K562 (cell line): Measurements from ENCODE around the gene C11orf98. TPM values are rescaled to one million over a fixed set of nuclear protein-coding genes. Genes with fewer than 3 reads are reported as not detected.

Experiments used
- CC2D1A ChIP-seq: fragments of 450-650 bp; IDR thresholded peaks from 2 replicates; pipeline ENCODE4 v1.6.1; 2017; ENCODE audit warnings: mild to moderate bottlenecking
- HCFC1 ChIP-seq: IDR thresholded peaks from 2 replicates; pipeline ENCODE4 v1.6.1; 2012; ENCODE audit warnings: low read depth, low read length, improper control_type of control experiment
- HDAC2 ChIP-seq: fragments of 450-650 bp; IDR thresholded peaks from 2 replicates; pipeline ENCODE4 v1.6.1; 2016; ENCODE audit warnings: mild to moderate bottlenecking
- KAT8 ChIP-seq: fragments of 450-650 bp; IDR thresholded peaks from 2 replicates; pipeline ENCODE4 v1.6.1; 2016; ENCODE audit warnings: low read depth, mild to moderate bottlenecking
- LARP7 ChIP-seq: fragments of 450-650 bp; IDR thresholded peaks from 2 replicates; pipeline ENCODE4 v1.6.1; 2016
- MYBL2 ChIP-seq, 2 experiments: fragments of 450-650 bp in 1 of 2; sonication (generic) in 1 of 2; formaldehyde crosslinking in 1 of 2; IDR thresholded peaks; 2 replicates each; pipeline versions ENCODE4 v1.6.1 to v1.8.1; 2017 to 2022; ENCODE audit warnings: borderline replicate concordance in 1 of 2, inconsistent platforms in 1 of 2, low read depth in 1 of 2, mild to moderate bottlenecking in 1 of 2, missing genetic modification reagents in 1 of 2, moderate library complexity in 1 of 2
- RUNX1 ChIP-seq: sonication (generic); IDR thresholded peaks from 2 replicates; pipeline ENCODE4 v1.6.1; 2016; ENCODE audit warnings: antibody characterized with exemption, low read depth
- SOX6 ChIP-seq: fragments of 450-650 bp; IDR thresholded peaks from 2 replicates; pipeline ENCODE4 v1.6.1; 2014; ENCODE audit warnings: mild to moderate bottlenecking
- THRAP3 ChIP-seq: fragments of 450-650 bp; IDR thresholded peaks from 2 replicates; pipeline ENCODE4 v1.6.1; 2016; ENCODE audit warnings: mild to moderate bottlenecking, inconsistent platforms, borderline replicate concordance
- ZNF766 ChIP-seq: fragments of 200-800 bp; sonication (Bioruptor generic); conservative IDR thresholded peaks from 2 replicates; pipeline ENCODE4 v1.6.1; 2016; ENCODE audit warnings: missing genetic modification characterization, missing compliant biosample characterization
- polyA plus RNA-seq, 8 experiments: library from polyadenylated mRNA; depleted of rRNA in 4 of 8; stranded (reverse) in 5 of 8; unstranded in 3 of 8; fragments of >200 nt; fragmentation: Nextera tagmentation in 2 of 8; fragmentation: Illumina TruSeq in 1 of 8; extraction: Ambion mirVana in 2 of 8; extraction: Trizol in 1 of 8; gene quantifications; 2 replicates each; pipeline versions ENCODE4 v1.2.1 to v1.2.3, GENCODE V29; 2011 to 2014; ENCODE audit warnings: inconsistent platforms in 1 of 8, missing spikeins in 1 of 8
- total RNA-seq, 7 experiments: library from RNA; depleted of rRNA in 6 of 7; stranded (reverse); fragments of >200 nt in 6 of 7; fragmentation: Illumina TruSeq in 2 of 7; extraction: Trizol in 2 of 7; gene quantifications; 2 replicates each; pipeline versions ENCODE4 v1.2.1 to v1.2.3, GENCODE V29; 2011 to 2021; ENCODE audit warnings: low replicate concordance in 1 of 7
- TF ChIP-seq, protein P1 (sequence below): fragments of 450-650 bp; IDR thresholded peaks from 2 replicates; pipeline ENCODE4 v1.6.1; 2017; ENCODE audit warnings: antibody characterized with exemption
- TF ChIP-seq, protein P2 (sequence below): sonication (generic); formaldehyde crosslinking; IDR thresholded peaks from 2 replicates; pipeline ENCODE4 v1.8.0; 2022; ENCODE audit warnings: mild to moderate bottlenecking, missing genetic modification reagents, borderline replicate concordance
- TF ChIP-seq, protein P3 (sequence below): sonication (generic); formaldehyde crosslinking; IDR thresholded peaks from 2 replicates; pipeline ENCODE4 v1.4.0; 2020; ENCODE audit warnings: mild to moderate bottlenecking, missing genetic modification reagents
- TF ChIP-seq, protein P4 (sequence below): fragments of 250-450 bp; sonication (Bioruptor Pico); IDR thresholded peaks from 2 replicates; pipeline ENCODE4 v1.8.0; 2022; ENCODE audit warnings: inconsistent platforms
- TF ChIP-seq, protein P5 (sequence below): fragments of 250-450 bp; sonication (Bioruptor Pico); IDR thresholded peaks from 2 replicates; pipeline ENCODE4 v1.8.0; 2021; ENCODE audit warnings: moderate library complexity, mild to moderate bottlenecking, inconsistent platforms

The C11orf98 gene
- total and polyA plus RNA-seq, 9 of the 15 experiments (the other 6 are each of a cell fraction or from before 2014, with no cell fraction given): 103 to 352 (median 218) TPM

DNA sequence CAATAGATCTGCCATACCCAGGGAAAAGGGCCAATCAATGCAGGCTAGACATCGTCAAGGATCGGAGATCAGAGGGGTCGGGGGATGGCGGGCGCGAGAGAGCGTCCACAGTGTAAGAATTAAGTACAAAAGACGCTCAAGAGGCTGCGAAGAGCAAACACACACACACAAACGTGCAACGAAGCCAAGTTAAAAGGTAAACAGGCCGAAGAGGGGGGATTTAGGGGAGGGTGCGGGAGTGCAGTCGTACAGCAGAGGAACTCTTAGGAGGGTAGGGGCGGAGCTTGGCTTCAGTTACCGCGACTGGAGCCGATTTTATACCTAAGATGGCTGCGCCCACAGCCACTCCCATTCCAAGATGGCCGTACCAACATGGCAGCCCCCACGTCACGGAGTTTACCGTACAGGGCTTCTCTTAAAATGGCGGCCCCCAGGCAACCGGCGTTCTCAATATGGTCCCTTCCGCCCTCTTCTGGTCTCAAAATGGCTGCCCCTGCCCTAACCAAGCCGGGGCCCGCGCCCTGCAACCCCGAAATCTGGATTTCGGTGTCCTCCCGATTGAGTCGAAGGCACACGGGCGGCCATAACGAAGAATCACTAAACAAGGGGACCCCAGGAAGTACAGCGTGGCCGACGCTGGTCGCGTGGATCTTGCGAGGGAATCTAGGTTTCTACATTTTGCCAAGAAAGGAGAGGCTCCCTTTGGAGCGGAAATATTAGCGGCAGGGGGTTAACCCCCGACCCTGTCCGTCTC, 44.4 kb upstream of the C11orf98 start (continued):
- TF ChIP-seq, protein P1, sequence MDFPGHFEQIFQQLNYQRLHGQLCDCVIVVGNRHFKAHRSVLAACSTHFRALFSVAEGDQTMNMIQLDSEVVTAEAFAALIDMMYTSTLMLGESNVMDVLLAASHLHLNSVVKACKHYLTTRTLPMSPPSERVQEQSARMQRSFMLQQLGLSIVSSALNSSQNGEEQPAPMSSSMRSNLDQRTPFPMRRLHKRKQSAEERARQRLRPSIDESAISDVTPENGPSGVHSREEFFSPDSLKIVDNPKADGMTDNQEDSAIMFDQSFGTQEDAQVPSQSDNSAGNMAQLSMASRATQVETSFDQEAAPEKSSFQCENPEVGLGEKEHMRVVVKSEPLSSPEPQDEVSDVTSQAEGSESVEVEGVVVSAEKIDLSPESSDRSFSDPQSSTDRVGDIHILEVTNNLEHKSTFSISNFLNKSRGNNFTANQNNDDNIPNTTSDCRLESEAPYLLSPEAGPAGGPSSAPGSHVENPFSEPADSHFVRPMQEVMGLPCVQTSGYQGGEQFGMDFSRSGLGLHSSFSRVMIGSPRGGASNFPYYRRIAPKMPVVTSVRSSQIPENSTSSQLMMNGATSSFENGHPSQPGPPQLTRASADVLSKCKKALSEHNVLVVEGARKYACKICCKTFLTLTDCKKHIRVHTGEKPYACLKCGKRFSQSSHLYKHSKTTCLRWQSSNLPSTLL: no peak
- TF ChIP-seq, protein P2, sequence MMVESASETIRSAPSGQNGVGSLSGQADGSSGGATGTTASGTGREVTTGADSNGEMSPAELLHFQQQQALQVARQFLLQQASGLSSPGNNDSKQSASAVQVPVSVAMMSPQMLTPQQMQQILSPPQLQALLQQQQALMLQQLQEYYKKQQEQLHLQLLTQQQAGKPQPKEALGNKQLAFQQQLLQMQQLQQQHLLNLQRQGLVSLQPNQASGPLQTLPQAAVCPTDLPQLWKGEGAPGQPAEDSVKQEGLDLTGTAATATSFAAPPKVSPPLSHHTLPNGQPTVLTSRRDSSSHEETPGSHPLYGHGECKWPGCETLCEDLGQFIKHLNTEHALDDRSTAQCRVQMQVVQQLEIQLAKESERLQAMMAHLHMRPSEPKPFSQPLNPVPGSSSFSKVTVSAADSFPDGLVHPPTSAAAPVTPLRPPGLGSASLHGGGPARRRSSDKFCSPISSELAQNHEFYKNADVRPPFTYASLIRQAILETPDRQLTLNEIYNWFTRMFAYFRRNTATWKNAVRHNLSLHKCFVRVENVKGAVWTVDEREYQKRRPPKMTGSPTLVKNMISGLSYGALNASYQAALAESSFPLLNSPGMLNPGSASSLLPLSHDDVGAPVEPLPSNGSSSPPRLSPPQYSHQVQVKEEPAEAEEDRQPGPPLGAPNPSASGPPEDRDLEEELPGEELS (CRISPR knock-in tag): no peak
- TF ChIP-seq, protein P3, sequence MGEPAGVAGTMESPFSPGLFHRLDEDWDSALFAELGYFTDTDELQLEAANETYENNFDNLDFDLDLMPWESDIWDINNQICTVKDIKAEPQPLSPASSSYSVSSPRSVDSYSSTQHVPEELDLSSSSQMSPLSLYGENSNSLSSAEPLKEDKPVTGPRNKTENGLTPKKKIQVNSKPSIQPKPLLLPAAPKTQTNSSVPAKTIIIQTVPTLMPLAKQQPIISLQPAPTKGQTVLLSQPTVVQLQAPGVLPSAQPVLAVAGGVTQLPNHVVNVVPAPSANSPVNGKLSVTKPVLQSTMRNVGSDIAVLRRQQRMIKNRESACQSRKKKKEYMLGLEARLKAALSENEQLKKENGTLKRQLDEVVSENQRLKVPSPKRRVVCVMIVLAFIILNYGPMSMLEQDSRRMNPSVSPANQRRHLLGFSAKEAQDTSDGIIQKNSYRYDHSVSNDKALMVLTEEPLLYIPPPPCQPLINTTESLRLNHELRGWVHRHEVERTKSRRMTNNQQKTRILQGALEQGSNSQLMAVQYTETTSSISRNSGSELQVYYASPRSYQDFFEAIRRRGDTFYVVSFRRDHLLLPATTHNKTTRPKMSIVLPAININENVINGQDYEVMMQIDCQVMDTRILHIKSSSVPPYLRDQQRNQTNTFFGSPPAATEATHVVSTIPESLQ (CRISPR knock-in tag): no peak
- TF ChIP-seq HDAC2 (no peak), MYBL2 (IDR thresholded peaks at IDR 0.05; ENCODE audit: low read depth) (no peak), MYBL2 (CRISPR knock-in tag; IDR thresholded peaks at IDR 0.05; ENCODE audit: borderline replicate concordance) (no peak), LARP7 (no peak), KAT8 (0 out of 2 replicates have a peak, but pooled peaks have one; percentile 49), SOX6 (no peak), ZNF766 (CRISPR knock-in tag) (0 out of 2 replicates have a peak, but pooled peaks have one; percentile 10), HCFC1 (peak; percentile 64), THRAP3 (peak; percentile 94; the same call in 1 of the 2 replicates), RUNX1 (no peak), CC2D1A (no peak)
- TF ChIP-seq, protein P4, sequence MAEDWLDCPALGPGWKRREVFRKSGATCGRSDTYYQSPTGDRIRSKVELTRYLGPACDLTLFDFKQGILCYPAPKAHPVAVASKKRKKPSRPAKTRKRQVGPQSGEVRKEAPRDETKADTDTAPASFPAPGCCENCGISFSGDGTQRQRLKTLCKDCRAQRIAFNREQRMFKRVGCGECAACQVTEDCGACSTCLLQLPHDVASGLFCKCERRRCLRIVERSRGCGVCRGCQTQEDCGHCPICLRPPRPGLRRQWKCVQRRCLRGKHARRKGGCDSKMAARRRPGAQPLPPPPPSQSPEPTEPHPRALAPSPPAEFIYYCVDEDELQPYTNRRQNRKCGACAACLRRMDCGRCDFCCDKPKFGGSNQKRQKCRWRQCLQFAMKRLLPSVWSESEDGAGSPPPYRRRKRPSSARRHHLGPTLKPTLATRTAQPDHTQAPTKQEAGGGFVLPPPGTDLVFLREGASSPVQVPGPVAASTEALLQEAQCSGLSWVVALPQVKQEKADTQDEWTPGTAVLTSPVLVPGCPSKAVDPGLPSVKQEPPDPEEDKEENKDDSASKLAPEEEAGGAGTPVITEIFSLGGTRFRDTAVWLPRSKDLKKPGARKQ: no peak
- TF ChIP-seq, protein P5, sequence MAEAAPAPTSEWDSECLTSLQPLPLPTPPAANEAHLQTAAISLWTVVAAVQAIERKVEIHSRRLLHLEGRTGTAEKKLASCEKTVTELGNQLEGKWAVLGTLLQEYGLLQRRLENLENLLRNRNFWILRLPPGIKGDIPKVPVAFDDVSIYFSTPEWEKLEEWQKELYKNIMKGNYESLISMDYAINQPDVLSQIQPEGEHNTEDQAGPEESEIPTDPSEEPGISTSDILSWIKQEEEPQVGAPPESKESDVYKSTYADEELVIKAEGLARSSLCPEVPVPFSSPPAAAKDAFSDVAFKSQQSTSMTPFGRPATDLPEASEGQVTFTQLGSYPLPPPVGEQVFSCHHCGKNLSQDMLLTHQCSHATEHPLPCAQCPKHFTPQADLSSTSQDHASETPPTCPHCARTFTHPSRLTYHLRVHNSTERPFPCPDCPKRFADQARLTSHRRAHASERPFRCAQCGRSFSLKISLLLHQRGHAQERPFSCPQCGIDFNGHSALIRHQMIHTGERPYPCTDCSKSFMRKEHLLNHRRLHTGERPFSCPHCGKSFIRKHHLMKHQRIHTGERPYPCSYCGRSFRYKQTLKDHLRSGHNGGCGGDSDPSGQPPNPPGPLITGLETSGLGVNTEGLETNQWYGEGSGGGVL (CRISPR knock-in tag): no peak
